ENCODE data around the gene ST7.

- no peak for TF ChIP-seq POLR2AphosphoS5 (IDR thresholded peaks at IDR 0.05; ENCODE audit: low read depth, low read length)
- TF ChIP-seq, protein P1, sequence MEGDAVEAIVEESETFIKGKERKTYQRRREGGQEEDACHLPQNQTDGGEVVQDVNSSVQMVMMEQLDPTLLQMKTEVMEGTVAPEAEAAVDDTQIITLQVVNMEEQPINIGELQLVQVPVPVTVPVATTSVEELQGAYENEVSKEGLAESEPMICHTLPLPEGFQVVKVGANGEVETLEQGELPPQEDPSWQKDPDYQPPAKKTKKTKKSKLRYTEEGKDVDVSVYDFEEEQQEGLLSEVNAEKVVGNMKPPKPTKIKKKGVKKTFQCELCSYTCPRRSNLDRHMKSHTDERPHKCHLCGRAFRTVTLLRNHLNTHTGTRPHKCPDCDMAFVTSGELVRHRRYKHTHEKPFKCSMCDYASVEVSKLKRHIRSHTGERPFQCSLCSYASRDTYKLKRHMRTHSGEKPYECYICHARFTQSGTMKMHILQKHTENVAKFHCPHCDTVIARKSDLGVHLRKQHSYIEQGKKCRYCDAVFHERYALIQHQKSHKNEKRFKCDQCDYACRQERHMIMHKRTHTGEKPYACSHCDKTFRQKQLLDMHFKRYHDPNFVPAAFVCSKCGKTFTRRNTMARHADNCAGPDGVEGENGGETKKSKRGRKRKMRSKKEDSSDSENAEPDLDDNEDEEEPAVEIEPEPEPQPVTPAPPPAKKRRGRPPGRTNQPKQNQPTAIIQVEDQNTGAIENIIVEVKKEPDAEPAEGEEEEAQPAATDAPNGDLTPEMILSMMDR (IDR thresholded peaks at IDR 0.05), result no peak
- TF ChIP-seq, protein P2, sequence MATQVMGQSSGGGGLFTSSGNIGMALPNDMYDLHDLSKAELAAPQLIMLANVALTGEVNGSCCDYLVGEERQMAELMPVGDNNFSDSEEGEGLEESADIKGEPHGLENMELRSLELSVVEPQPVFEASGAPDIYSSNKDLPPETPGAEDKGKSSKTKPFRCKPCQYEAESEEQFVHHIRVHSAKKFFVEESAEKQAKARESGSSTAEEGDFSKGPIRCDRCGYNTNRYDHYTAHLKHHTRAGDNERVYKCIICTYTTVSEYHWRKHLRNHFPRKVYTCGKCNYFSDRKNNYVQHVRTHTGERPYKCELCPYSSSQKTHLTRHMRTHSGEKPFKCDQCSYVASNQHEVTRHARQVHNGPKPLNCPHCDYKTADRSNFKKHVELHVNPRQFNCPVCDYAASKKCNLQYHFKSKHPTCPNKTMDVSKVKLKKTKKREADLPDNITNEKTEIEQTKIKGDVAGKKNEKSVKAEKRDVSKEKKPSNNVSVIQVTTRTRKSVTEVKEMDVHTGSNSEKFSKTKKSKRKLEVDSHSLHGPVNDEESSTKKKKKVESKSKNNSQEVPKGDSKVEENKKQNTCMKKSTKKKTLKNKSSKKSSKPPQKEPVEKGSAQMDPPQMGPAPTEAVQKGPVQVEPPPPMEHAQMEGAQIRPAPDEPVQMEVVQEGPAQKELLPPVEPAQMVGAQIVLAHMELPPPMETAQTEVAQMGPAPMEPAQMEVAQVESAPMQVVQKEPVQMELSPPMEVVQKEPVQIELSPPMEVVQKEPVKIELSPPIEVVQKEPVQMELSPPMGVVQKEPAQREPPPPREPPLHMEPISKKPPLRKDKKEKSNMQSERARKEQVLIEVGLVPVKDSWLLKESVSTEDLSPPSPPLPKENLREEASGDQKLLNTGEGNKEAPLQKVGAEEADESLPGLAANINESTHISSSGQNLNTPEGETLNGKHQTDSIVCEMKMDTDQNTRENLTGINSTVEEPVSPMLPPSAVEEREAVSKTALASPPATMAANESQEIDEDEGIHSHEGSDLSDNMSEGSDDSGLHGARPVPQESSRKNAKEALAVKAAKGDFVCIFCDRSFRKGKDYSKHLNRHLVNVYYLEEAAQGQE (IDR thresholded peaks at IDR 0.05; ENCODE audit: insufficient read depth in 1 of 2, low read depth in 2 of 2, low read length in 1 of 2), result no peak
These were observed 143.6 kb downstream of the ST7 start for GRCh38 chr7:117096942-117097341.

Data from Panc1 (cell line).